Naive B cell (primary cell): Measurements from ENCODE around the gene ZBTB45. TPM values are rescaled to one million over a fixed set of nuclear protein-coding genes. Genes with fewer than 3 reads are reported as not detected.

Experiments
- ATAC-seq, 2 donors: fragments of 150-1000 bp; cut with Tn5 transposase; 2 replicates each; pipeline ENCODE4 v1.10.0; 2021; ENCODE audit warnings: low read depth in 2 of 2, mild to moderate bottlenecking in 2 of 2, moderate library complexity in 2 of 2
- DNase-seq: peaks from one replicate; pipeline ENCODE4 v3.0.0; 2022
- H3K27ac Mint-ChIP-seq, 6 donors: one replicate each; pipeline ENCODE4 v1.8.0; 2020 to 2022; ENCODE audit warnings: mild to moderate bottlenecking in 6 of 6, mixed read lengths in 6 of 6, moderate library complexity in 5 of 6, inconsistent platforms in 2 of 6
- H3K27me3 Mint-ChIP-seq, 3 donors: one replicate each; pipeline ENCODE4 v1.8.0; 2021 to 2022; ENCODE audit warnings: mixed read lengths in 3 of 3, mild to moderate bottlenecking in 1 of 3
- H3K36me3 Mint-ChIP-seq, 2 donors: one replicate each; pipeline ENCODE4 v1.8.0; 2020 to 2022; ENCODE audit warnings: mixed read lengths in 2 of 2, inconsistent platforms in 1 of 2, mild to moderate bottlenecking in 1 of 2
- H3K4me1 Mint-ChIP-seq, 3 donors: one replicate each; pipeline ENCODE4 v1.8.0; 2020 to 2022; ENCODE audit warnings: mixed read lengths in 3 of 3, inconsistent platforms in 1 of 3, mild to moderate bottlenecking in 1 of 3, moderate library complexity in 1 of 3
- H3K4me3 Mint-ChIP-seq, 8 donors: one replicate each; pipeline ENCODE4 v1.8.0; 2020 to 2022; ENCODE audit warnings: mild to moderate bottlenecking in 8 of 8, mixed read lengths in 8 of 8, moderate library complexity in 8 of 8, inconsistent platforms in 2 of 8
- H3K9me3 Mint-ChIP-seq, 7 donors: one replicate each; pipeline ENCODE4 v1.8.0; 2020 to 2022; ENCODE audit warnings: mixed read lengths in 7 of 7, mild to moderate bottlenecking in 5 of 7, inconsistent platforms in 2 of 7, moderate library complexity in 1 of 7
- polyA plus RNA-seq, 6 donors: library from polyadenylated mRNA; unstranded; fragments of 300-500 nt; fragmentation: Illumina TruSeq; gene quantifications; one replicate each; pipeline ENCODE4 v1.2.3, GENCODE V29; 2021; ENCODE audit warnings: low read depth in 6 of 6

ZBTB45 gene
- polyA plus RNA-seq, 6 donors from 2014 or later, result 3.3 to 6.8 (median 4.8) TPM

DNA sequence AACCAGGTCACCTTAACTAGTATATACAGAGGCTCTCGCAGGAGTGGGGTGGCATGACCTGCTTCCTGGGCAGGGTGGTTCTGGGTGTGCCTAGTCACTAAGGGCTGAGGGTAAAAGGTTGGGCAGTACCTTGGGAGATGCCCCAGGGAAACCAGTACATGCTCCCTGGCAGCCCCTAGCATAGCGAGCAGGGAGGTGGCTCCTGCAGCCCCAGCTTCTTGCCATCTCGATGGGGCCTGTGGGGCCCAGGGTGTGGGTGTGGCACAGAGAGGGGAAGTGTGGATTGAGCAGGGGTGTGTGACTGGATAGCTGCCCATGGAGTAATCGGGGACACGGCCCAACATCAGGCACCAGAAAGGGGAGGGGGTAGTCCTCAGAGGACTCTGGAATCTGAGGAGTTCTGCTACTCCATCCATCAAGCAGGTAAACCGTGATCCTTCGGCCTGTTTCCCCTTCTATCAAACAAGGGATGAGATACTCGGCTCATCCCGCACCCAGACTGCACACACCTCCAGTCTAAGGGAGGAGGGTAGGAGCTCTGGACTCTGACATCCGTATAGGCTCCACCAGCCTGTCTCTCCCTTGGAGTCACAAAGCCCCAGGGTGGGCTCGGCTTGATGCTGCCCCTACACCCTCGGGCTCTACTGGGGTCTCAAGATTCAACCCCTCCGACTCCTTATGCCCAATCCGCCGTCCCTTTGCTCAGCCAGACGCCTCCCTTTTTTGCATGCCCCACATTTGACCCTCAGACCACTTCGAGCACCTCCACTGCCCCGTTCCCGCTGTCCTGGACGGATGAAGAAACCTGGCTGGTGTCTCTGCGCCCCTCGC, 1.1 kb downstream of the ZBTB45 start:
- DNase-seq (no peak), ATAC-seq (no peak)
- H3K27me3 Mint-ChIP-seq, result no peaks in the 10 kb centered on the region
- H3K27ac Mint-ChIP-seq, result peak overlapping the region; percentile 98 to 99 (median 99)
- H3K4me1 Mint-ChIP-seq, result peaks cover 47 to 58% (median 56%) of the 10 kb centered on the region in 3 donors
- H3K4me3 Mint-ChIP-seq, result peak overlapping the region; percentile 91 to 100 (median 97)
- peaks cover 0 to 4% (median 0%) of the 10 kb centered on the region in 7 donors for H3K9me3 Mint-ChIP-seq
- H3K36me3 Mint-ChIP-seq, result no peaks in the 10 kb centered on the region

DNA sequence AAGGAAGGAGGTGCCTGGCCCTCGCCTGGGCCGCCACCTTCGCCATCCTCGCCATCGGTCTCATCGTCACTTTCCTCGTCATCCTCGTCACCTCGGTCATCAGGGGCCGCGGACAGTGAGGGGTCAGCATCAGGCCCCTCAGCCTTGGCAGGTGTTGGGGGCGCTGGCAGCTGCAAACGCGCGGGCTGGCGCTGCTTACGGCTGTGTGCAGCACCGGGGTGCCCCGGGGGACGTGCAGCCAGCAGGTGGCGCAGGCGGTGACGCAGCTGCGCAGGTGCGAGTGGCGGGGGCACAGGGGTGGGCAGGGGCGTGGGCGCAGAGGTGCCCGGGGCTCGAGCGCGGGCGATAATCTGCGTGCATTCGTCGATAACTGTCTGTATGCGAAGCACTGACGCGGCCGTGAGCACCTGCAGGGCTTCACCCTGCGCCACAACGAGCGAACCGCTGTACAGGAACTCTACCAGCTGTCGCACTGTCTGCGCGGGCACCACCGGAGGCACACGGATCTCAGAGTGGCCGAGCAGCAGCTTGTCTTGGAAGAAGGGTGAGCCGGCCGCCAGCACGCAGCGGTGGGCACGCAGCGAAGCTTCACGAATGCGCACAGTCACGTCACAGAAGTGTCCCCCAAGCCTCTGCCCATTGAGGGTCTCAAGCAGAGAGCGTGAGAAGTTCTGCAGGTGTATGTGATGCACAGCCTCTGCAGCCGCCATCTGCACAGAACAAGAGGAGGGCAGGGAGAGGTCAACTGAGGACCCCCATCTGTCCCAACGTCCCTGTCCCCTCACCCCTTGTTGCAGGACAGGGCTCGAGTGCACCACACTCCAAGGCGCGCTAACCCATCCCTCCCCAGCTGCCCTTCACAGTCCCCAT, 2.4 kb downstream of the ZBTB45 start:
- Mint-ChIP-seq H3K27ac (no peak overlapping the region), H3K36me3 (no peaks in the 10 kb centered on the region), H3K4me1 (peaks cover 47 to 71% (median 56%) of the 10 kb centered on the region in 3 donors), H3K4me3 (peak overlapping the region in 5 of 8 donors; percentile 16 to 100 (median 86)), H3K27me3 (no peaks in the 10 kb centered on the region), H3K9me3 (peaks cover 0 to 4% (median 0%) of the 10 kb centered on the region in 7 donors)
- ATAC-seq (no peak), DNase-seq (no peak)

DNA sequence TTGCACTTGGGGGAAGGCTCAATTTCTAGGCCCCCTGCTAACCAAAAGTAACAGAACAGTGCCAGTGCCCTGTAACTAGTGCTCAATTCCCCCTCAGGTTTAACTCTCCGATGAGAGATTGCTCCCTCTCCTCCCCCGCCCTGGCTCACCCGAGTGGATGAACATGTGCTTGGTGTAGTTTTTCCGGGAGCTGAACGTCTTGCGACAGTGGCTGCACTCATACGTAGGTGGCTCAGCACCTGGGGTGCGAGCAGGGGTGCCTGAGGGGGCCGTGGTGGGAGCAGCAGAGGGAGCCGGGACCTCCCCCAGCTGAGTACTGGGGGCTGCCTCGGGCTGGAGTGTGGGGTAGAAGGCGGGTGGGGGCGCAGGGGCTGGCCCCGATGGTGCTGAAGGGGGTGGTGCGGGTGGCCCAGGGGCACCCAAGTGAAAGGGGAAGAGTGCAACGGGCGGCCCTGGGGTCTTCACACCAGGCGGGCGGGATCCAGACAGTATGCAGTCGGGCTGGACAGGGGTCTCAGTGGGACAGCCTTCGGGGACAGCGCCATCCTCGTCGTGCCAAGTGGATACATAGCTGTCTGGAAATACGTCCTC, 3.3 kb downstream of the ZBTB45 start:
- DNase-seq (no peak), ATAC-seq (no peak)
- H3K9me3 Mint-ChIP-seq, result peaks cover 0 to 4% (median 0%) of the 10 kb centered on the region in 7 donors
- H3K4me3 Mint-ChIP-seq, result peak overlapping the region in 4 of 8 donors; percentile 47 to 83 (median 55)
- no peaks in the 10 kb centered on the region for H3K36me3 Mint-ChIP-seq
- H3K27me3 Mint-ChIP-seq, result no peaks in the 10 kb centered on the region
- H3K27ac Mint-ChIP-seq, result peak overlapping the region in 1 of 6 donors; percentile 87
- H3K4me1 Mint-ChIP-seq, result peaks cover 50 to 72% (median 56%) of the 10 kb centered on the region in 3 donors

DNA sequence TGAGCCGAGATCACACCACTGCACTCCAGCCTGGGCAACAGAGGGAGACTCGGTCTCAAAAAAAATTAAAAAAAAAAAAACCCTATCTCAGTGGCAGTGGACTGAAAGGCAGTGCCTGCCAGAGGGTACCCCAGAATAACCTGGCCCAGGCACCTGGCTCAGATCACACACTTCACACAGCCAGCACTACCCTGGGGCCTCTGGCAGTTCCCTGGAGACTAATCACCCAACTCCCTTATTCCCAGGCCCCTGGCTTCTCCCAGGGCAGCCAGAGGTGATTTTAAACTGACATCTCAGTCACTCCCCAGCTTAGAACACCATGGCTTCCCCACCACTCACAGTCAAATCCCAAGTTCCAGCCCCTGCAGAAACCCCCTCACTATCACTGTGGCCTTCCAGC, 4.4 kb downstream of the ZBTB45 start:
- Mint-ChIP-seq H3K27me3 (no peaks in the 10 kb centered on the region), H3K4me3 (peak overlapping the region; percentile 6 to 83 (median 48)), H3K36me3 (no peaks in the 10 kb centered on the region), H3K4me1 (peaks cover 46 to 68% (median 52%) of the 10 kb centered on the region in 3 donors), H3K9me3 (peaks cover 0 to under 1% (median 0%) of the 10 kb centered on the region in 7 donors), H3K27ac (peak overlapping the region in 3 of 6 donors; percentile 52 to 92 (median 73))
- no peak for ATAC-seq
- no peak for DNase-seq

DNA sequence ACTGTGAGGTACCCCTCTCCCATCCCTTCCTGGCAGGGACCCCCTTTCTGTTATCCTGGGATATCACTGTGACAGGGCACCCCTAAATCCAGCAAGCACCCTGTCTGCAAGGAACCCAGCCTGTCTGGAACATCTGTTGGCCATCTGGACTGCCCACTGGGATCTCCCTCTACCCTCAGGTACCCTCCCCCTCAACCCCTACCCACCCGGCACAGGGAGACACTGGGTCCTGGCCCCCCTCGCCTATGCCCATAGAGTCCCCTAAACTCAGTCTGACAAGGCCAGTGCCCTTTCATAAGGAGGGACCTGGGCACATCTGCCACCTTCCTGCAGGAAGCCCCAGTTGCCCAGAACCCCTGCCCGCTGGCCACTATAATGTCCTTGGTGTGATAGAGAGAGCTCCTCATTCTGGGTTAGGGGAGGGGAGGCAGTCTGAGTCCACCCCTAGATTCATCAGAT, 5.0 kb downstream of the ZBTB45 start:
- Mint-ChIP-seq H3K4me1 (peaks cover 40 to 61% (median 46%) of the 10 kb centered on the region in 3 donors), H3K36me3 (no peaks in the 10 kb centered on the region)
- no peak for DNase-seq

DNA sequence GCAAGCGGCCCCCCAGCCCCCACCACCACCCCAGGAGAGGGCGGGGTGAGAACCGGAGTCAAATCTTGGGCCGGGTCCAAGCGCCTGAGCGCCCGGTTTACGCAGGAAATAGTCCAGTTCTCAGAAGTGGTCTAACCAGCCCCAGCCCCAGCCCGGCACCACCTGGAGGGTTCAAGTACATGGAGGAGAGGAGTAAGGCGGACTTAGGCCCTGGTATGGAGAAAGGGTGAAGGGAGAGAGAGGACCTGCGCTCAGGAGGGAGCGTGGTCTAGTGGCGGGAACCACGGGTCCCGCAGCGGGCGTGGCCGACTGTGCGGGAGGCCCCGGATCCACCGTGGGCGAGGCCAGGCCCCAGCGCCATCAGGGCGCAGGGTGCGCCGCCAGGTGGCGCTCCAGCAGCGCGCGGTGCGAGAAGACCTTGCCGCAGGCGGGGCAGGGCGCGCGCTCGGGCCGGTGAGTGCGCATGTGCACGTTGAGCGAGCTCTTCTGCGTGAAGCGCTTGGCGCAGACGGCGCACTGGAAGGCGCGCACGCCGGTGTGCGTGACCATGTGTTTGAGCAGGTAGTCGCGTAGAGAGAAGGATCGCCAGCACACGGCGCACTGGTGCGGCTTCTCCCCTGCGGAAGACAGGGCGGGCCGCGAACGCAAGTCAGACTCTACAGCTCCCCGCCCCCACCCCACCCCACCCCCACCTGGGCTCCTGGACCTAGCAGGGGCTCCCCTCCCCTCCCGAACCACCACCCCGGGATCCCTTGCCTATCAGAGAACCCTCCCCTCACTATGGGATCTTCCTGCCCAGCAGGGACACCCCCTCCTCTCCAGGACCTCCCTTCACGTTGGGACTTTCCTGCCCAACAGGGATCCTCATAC, 5.7 kb downstream of the ZBTB45 start:
- DNase-seq, result peak; percentile 81
- H3K9me3 Mint-ChIP-seq, result no peaks in the 10 kb centered on the region
- peak overlapping the region; percentile 64 to 86 (median 76) for H3K4me3 Mint-ChIP-seq
- no peaks in the 10 kb centered on the region for H3K27me3 Mint-ChIP-seq
- H3K27ac Mint-ChIP-seq, result peak overlapping the region in 4 of 6 donors; percentile 49 to 92 (median 75)
- peaks cover 33 to 54% (median 39%) of the 10 kb centered on the region in 3 donors for H3K4me1 Mint-ChIP-seq
- H3K36me3 Mint-ChIP-seq, result no peaks in the 10 kb centered on the region
- ATAC-seq, result peak; percentile 87 to 90

More for the DNA sequence above, 5.0 kb downstream of the ZBTB45 start:
- Mint-ChIP-seq H3K27me3 (no peaks in the 10 kb centered on the region), H3K4me3 (peak overlapping the region in 7 of 8 donors; percentile 42 to 86 (median 73)), H3K27ac (peak overlapping the region in 3 of 6 donors; percentile 49 to 92 (median 83)), H3K9me3 (no peaks in the 10 kb centered on the region)
- no peak for ATAC-seq

DNA sequence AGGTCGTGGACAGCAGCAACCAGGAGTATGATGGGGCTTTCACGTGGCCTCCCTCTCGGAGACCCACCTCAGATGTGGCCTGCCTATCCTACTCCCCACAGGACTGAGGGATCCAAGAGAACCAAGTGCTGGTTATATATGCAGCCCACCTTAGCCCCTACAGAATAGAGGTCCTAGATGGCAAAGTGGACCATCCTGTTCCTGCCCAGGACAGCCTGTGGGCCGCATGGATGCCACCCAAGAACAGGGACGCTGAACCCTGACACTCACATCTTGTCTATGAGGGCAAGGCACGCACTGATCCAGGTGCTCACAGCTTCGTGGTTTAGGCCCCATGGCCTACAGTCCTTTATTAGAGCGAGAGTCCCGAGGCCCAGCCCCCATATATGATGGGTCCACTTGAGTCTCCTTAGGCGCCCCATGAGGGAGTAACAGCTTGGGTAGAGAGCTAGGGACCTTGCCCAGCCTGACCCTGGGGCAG, 6.4 kb downstream of the ZBTB45 start:
- DNase-seq, result no peak
- no peaks in the 10 kb centered on the region for H3K9me3 Mint-ChIP-seq
- peak overlapping the region in 6 of 8 donors; percentile 29 to 73 (median 56) for H3K4me3 Mint-ChIP-seq
- no peak for ATAC-seq
- peaks cover 28 to 48% (median 32%) of the 10 kb centered on the region in 3 donors for H3K4me1 Mint-ChIP-seq
- H3K27me3 Mint-ChIP-seq, result no peaks in the 10 kb centered on the region
- peaks cover 0 to under 1% of the 10 kb centered on the region in 2 donors for H3K36me3 Mint-ChIP-seq
- peak overlapping the region in 1 of 6 donors; percentile 49 for H3K27ac Mint-ChIP-seq

DNA sequence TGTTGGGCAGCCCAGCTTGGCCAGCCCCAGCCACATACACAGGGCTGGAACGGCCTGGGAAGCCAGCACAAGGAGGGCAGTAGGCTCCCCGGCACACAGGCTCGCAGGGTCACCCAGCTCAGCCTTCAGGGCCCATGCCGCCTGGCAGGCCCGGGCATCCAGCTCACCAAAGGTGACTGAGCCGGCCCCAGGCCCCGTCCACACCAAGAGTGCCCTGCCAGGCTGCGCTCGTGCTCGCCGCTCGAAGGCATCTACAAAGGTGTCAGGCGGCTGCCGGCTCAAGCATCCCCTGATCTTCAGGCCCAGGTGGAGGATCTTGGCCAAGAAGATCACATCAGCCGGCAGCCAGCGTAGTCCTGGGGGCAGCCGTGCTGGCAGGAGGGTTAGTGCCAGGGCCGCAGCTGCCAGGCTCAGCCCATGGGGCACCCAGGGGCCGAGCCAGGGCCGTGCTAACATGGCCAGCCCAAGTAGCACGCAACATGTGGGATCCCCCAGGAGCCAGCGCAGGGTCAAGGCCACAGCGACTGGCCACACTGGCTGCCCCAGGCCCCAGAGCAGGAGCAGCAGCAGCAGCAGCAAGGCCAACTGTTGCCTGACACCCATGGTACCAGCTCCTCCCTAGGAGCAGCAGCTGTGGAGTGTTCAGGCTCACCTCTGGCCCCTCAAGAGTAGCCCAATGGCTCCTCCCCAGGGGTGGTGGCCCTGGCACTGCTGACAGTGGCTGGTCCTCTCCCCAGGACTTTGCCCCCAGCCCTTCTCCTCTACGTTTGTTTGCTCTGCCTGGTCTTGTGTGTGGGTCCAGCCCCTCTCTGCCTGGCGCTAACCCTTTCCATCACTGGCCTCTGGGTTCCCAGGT, 8.0 kb downstream of the ZBTB45 start, which contains the start of gene SLC27A5:
Gene SLC27A5 (minus strand): TSS at position 640 of the 856 bp plus-strand sequence. CDS start 37 bp downstream, at position 603.
- Mint-ChIP-seq H3K9me3 (peaks cover 4 to 11% (median 8%) of the 10 kb centered on the region in 7 donors), H3K36me3 (peaks cover 0 to 7% of the 10 kb centered on the region in 2 donors), H3K4me1 (peaks cover 23 to 37% (median 24%) of the 10 kb centered on the region in 3 donors), H3K4me3 (peak within 1 kb of the TSS in 1 of 8 donors; percentile 57), H3K27me3 (no peaks in the 10 kb centered on the region), H3K27ac (peak within 1 kb of the TSS in 2 of 6 donors; percentile 64 to 71)
- DNase-seq (no peak), ATAC-seq (no peak)

DNA sequence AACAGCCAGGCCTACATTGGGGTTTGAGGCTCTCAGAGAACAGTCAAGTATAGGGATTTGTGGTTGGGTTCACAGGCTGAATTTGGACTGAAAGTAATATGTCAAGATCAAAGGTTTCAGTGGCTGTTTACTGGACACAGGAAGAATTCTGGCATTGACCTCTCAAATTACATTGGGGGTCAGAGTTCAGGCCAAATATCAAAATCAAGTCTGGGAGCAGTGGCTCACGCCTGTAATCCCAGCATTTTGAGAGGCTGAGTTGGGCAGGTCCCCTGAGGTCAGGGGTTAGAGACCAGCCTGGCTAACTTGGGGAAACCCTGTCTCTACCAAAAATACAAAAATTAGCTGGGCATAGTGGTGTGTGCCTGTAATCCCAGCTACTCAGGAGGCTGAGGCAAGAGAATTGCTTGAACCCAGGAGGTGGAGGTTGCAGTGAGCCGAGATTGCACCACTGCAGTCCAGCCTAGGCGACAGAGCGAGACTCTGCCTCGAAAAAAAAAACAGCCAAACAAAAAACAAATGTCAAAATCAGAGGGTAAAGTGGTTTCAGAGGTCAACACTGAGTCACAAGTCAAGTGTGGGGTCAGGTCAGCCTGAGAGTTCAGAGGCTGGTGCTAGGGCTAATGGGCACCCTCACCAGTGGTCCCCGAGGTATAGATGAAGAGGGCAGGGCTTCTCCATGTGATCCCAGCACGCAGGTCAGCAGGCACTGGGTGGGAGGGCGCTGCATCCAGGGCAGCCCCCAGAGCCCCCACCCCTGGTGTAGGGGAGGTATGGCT, 9.3 kb downstream of the ZBTB45 start:
- DNase-seq, result no peak
- Mint-ChIP-seq H3K27me3 (no peaks in the 10 kb centered on the region), H3K4me1 (peaks cover 15 to 28% (median 16%) of the 10 kb centered on the region in 3 donors), H3K4me3 (peak overlapping the region in 1 of 8 donors; percentile 30), H3K36me3 (peaks cover 0 to 7% of the 10 kb centered on the region in 2 donors), H3K27ac (peak overlapping the region in 2 of 6 donors; percentile 34 to 56), H3K9me3 (peaks cover 4 to 14% (median 10%) of the 10 kb centered on the region in 7 donors)
- no peak for ATAC-seq

DNA sequence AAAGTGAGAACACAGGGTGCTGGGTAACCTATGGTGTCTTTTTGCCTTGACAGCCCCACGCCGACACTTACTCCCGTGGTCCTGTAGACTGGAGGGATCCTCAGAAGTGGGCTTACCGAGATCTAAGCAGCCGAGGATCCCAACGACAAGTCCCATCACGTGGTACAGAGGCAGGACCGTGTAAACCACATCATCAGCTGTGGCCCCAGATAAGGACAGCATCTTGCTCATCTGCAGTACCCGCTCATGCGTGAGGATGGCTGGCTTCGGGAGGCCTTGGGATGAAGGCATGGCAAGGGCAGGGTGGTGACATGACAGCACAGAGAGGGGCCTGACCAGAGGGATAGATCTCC, 9.9 kb downstream of the ZBTB45 start:
- Mint-ChIP-seq H3K36me3 (peaks cover 0 to 7% of the 10 kb centered on the region in 2 donors), H3K9me3 (peaks cover 4 to 14% (median 10%) of the 10 kb centered on the region in 7 donors), H3K27ac (peak overlapping the region in 1 of 6 donors; percentile 56), H3K4me1 (peaks cover 10 to 24% (median 14%) of the 10 kb centered on the region in 3 donors), H3K4me3 (peak overlapping the region in 1 of 8 donors; percentile 30), H3K27me3 (no peaks in the 10 kb centered on the region)
- no peak for DNase-seq
- ATAC-seq, result no peak
